GM12873 (cell line): ENCODE results near the gene ELAVL3.
A peak's percentile ranks its signal among the peaks of the same experiment; 100 is the strongest.

Source experiments
- TF ChIP-seq, protein P1 (sequence below): IDR thresholded peaks from 2 replicates; pipeline ENCODE4 v1.5.1; 2012; ENCODE audit warnings: low read depth, mild to moderate bottlenecking, moderate library complexity, low read length, control low read depth; ENCODE audit not compliant: insufficient read depth; ENCODE audit errors: missing control alignments

The ELAVL3 gene

DNA sequence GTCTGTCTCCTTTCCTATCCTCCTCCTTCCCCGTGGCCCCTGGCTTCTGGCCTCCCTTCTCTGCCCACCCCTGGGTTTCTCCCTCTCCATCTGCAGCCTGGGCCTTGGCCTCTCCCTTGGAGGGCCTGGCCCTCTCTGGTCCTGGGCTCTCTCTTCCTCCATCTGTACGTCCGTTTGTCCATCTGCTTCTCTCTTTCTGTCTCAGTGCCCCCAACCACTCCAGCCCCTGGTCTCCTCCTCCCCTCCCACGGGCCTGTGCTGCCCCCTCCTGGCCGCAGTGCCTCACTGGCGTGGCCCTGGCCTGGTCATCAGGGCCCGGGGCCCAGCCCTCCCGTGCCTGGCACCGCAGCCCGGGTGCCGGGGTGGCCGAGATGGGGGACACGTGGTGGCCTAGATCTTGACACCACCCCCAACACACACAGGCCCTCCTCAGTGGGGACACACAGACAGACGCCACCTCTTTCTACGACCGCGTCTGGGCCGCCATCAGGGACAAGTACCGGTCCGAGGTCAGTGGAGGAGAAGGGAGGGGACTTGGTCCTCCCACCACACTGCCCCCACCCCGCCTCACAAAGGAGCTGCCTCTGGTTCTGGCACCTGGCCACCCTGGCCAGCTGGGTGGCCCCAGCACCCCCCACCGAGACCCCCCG lies 34.1 kb downstream of the ELAVL3 start:
- TF ChIP-seq, protein P1, sequence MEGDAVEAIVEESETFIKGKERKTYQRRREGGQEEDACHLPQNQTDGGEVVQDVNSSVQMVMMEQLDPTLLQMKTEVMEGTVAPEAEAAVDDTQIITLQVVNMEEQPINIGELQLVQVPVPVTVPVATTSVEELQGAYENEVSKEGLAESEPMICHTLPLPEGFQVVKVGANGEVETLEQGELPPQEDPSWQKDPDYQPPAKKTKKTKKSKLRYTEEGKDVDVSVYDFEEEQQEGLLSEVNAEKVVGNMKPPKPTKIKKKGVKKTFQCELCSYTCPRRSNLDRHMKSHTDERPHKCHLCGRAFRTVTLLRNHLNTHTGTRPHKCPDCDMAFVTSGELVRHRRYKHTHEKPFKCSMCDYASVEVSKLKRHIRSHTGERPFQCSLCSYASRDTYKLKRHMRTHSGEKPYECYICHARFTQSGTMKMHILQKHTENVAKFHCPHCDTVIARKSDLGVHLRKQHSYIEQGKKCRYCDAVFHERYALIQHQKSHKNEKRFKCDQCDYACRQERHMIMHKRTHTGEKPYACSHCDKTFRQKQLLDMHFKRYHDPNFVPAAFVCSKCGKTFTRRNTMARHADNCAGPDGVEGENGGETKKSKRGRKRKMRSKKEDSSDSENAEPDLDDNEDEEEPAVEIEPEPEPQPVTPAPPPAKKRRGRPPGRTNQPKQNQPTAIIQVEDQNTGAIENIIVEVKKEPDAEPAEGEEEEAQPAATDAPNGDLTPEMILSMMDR, result peak; percentile 69

DNA sequence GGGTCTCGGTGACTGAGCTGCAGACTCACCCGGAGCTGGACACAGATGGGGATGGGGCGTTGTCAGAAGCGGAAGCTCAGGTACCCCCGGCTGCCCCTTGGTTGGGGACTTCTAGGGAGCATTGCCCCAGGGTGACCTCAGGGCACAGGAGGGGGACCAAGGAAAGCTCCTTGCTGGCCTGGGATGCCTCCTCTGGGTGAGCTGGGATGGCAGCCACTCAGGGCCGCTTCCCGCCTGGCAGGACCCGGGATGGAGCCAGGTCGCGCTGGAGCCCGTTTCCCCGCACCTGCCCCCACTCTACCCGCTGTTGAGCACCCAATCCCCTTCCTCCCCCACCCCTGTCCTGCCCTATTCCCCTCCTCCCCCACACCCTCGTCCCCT lies 34.6 kb downstream of the ELAVL3 start:
- TF ChIP-seq, protein P1, result no peak

DNA sequence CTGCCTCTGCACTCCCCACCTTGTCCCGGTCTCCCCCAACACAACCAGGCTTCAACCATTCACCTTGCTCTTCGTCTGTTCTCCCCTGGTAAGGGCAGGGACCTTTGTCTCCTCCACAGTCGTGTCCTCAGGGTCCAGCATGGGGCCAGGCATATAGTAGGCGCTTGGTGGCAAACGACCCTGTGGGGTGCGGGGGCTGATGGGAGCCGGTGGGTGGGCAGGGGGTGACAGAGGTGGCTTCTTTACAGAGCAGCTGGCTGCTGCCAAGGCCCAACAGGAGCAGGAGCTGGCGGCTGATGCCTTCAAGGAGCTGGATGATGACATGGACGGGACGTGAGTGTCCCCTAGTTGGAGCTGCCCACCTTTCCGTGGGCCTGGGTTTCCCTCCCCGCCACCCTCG lies 35.7 kb downstream of the ELAVL3 start:
- TF ChIP-seq, protein P1, result no peak

DNA sequence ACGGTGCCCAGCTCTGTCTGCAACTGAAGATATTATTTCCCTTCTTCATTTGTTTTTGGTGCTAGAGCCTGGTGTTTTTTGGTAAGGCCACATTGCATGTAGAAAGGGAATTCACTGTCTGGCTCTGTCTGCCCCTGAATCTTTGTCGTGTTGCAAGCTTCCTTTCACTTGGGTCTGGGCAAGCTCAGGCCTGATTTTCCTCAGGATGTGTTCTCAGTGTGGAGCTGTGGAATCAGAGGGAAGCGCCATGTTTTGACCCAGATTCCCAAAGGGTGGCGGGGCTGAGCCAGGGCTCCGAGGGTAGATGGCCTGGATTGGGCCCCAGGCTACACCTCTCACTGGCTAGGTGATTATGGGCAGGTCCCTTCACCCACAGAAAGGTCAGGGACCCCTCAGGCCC lies 36.8 kb downstream of the ELAVL3 start:
- TF ChIP-seq, protein P1, result no peak

DNA sequence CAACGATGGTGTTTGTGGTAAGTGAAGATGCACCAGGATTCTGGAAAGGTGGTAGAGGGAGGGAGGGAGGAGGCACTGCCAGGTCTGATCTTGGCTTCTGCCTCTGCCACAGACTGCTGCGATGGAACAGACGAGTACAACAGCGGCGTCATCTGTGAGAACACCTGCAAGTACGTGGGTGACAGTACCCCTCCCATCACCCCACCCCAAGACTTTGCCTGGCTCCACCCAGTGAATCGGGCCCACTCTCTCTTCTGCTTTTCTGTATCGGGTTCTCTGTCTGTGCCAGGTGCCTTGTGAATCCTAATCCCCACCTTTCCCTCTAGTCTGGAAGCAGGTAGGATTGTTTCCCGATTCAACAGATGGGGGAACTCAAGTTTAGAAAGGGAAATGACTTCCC lies 42.9 kb downstream of the ELAVL3 start:
- TF ChIP-seq, protein P1, result no peak

DNA sequence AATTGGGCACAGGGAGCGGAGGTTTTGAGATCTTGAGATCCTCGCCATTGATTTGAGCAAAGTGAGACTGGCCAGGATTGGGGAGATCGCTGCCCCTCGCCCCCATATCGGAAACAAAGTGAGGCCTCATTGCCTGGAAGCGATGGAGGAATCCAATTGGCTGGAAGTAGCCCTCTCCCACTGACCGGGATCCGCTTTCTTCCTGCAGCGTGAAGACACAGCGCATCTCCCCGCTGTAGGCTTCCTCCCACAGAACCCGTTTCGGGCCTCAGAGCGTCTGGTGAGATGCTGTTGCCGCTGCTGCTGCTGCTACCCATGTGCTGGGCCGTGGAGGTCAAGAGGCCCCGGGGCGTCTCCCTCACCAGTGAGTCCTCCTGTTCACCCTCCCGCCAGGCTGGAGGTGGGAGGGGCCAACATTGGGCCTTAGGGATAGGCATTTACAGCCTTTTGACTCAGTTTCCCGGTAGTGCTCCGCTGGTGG lies 45.0 kb downstream of the ELAVL3 start:
- TF ChIP-seq, protein P1, result no peak

DNA sequence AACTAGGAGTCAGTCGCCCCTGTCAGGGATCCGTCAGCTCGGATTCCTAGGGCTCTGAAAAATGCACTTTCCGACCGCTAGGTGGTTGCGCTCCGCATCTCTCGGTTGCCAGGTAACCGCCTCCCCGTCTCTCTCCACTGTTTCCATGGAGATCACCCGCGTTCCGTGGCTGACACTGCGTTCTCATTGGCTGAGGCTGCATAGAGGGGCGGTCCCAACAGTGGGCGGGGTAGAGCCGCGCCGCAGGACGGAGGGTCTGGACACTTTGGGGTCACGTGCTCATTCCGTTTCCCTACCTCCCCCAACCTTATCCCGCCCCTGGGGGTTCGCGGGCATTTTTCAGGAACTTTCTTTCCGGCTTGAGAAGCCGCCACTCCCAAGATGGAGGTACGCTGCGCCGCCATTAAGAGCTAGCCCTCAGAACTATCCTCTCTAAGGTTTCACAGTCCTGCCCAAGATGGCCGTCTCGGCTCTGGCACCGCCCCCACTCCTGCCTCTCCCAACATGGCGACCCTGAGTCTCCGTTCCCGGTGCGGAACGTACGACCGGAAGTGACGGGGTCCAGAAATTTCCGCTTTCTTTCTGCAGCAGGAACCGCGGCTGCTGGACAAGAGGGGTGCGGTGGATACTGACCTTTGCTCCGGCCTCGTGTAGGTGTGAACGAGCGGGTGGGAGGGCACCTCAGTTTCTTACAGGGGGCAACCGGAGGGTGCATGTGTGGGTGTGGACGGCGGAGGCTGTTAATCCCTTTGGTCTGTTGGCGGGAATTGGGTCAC lies 45.6 kb downstream of the ELAVL3 start, which contains the start of the genes ODAD3 and PRKCSH:
TSS of gene ODAD3 (minus strand) at position 65 of the 776 bp plus-strand sequence. CDS start 105 bp downstream, outside the sequence.
TSS of gene PRKCSH (plus strand) at position 579 of the 776 bp plus-strand sequence. CDS start 483 bp downstream, outside the sequence.
- TF ChIP-seq, protein P1, result peak; percentile 96
